GM10248 (cell line): ENCODE measurements around the gene UBA3.

Source experiments
- CTCF ChIA-PET: fragments of 300-600 bp; sonication (Branson Sonifier 250); formaldehyde crosslinking; extraction: SDS; loops from one replicate; lab custom pipeline; 2021; ENCODE audit warnings: antibody characterized with exemption; lab: Yijun Ruan, JAX
- POLR2A ChIA-PET: fragments of 350-650 bp; sonication (Branson Sonifier 250); formaldehyde crosslinking; extraction: SDS; loops from one replicate; lab custom pipeline; 2020; ENCODE audit warnings: antibody characterized with exemption; lab: Yijun Ruan, JAX
- DNase-seq: peaks from one replicate; pipeline ENCODE4 v3.0.0; 2012; ENCODE audit errors: extremely low spot score
- TF ChIP-seq, protein P1 (sequence below): IDR thresholded peaks from 2 replicates; pipeline ENCODE4 v1.5.1; 2012; ENCODE audit warnings: mild to moderate bottlenecking, low read depth; ENCODE audit errors: extremely low read depth, missing control alignments, control extremely low read depth

The UBA3 gene

DNA sequence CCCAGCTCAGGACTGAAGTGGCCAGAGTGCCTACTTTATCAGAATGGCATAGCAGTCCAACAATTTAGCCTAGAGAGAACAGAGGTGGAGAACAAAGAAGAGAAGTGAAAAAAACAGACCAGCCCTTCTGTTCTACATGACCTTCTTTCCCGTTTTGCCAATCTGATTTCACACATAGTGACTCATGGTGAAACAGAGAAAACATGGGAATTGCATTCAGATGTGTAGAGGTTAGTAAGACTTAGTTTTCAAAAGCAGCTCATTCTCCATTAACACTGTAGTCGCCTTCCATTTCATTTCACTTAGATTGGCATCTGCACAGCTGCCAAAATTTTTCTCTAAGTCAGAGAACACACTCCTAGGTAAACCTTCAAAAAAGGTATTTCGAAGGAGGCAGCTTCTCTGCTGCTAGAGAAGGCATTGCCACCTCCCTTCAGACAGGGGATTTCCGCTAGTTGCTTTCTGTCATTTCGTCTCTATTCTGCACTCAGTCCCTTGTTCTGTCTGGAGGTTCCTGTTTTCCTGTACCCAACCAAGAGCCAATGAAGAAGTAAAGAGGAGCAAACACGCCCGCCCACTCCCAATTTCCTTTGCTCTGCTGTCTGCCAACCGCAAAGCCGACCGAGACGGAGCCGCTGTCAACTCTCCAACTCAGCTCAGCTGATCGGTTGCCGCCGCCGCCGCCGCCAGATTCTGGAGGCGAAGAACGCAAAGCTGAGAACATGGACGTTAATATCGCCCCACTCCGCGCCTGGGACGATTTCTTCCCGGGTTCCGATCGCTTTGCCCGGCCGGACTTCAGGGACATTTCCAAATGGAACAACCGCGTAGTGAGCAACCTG is 4.4 kb upstream of the UBA3 start, which contains the start of gene ARL6IP5:
Gene ARL6IP5 (plus strand): TSS at position 612 of the 842 bp plus-strand sequence. CDS start 111 bp downstream, at position 723.
- ChIA-PET POLR2A (interaction anchor here (1.0 kb wide), 1 partner anchor 8 kb away, joined by 4 read pairs; no protein-coding TSS in a partner anchor), CTCF (interaction anchor here (0.8 to 1.9 kb wide), 8 partner anchors 9 to 72 kb away, joined by 3 to 7 read pairs (median 3); no protein-coding TSS in a partner anchor)
- peak; percentile 74 for DNase-seq
- TF ChIP-seq, protein P1, sequence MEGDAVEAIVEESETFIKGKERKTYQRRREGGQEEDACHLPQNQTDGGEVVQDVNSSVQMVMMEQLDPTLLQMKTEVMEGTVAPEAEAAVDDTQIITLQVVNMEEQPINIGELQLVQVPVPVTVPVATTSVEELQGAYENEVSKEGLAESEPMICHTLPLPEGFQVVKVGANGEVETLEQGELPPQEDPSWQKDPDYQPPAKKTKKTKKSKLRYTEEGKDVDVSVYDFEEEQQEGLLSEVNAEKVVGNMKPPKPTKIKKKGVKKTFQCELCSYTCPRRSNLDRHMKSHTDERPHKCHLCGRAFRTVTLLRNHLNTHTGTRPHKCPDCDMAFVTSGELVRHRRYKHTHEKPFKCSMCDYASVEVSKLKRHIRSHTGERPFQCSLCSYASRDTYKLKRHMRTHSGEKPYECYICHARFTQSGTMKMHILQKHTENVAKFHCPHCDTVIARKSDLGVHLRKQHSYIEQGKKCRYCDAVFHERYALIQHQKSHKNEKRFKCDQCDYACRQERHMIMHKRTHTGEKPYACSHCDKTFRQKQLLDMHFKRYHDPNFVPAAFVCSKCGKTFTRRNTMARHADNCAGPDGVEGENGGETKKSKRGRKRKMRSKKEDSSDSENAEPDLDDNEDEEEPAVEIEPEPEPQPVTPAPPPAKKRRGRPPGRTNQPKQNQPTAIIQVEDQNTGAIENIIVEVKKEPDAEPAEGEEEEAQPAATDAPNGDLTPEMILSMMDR, result no peak

- peak; percentile 62 for DNase-seq
- POLR2A ChIA-PET, result interaction anchor here (1.3 kb wide), 1 partner anchor 9 kb away, joined by 26 read pairs; no protein-coding TSS in a partner anchor
- TF ChIP-seq, protein P1, result no peak
- CTCF ChIA-PET, result interaction anchor here (0.9 to 2.2 kb wide), 6 partner anchors 11 to 357 kb away, joined by 3 to 10 read pairs (median 6); partner anchors contain the start of gene TMF1
Measured at GRCh38 chr3:69082805-69083204, 2.6 kb upstream of the UBA3 start.

DNA sequence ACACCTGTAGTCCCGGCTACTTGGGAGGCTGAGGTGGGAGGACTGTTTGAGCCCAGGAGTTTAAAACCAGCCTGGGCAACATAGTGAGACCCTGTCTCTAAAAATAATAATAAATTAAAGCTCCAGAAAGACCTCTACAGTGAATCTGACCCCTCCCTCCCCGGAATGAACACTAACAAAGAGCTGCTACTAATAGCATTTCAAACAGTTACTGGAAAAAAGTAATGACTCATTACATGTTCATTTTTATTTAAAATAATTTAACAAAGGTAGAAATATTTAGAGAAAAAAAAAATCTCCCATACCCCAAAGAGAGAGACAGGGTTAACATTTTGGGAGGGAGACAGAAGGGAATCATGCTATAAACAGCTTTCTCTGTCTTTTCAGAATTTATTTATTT is 2.2 kb upstream of the UBA3 start:
- TF ChIP-seq, protein P1, result no peak

DNA sequence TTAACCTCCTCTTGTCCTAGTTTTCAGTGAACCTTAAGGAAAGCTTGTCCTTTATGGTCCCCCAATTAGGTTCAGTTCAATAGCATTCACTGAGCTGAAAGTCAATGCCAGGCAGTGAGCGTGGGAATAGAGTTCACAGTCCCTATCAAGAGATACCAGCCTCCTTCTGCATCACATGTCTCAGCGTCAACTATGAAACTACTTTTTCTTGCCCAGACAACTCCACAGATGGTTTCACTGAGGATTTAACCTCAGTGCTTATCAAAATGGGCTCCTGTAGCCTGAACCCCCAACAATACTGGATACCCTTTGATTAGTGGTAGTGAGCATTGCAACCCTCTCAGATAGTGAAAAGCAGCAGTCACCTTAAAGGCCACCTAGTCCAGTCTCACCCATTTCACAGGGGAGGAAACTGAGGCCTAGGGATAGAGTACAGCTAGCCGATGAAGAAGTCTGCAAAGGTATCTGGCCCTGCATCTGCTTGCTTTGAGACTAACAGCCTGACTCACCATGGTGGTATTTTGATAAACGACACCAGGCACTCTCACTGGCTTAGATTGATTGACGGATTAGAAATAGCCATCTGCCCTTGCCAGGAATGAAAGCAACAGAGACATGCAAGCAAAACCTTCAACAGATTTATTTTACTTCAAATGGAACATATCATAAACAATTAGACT is 1.6 kb upstream of the UBA3 start:
- ChIA-PET POLR2A (no interaction called here), CTCF (interaction anchor here (0.9 to 2.2 kb wide), 6 partner anchors 8 to 358 kb away, joined by 3 to 10 read pairs (median 5); no protein-coding TSS in a partner anchor)
- TF ChIP-seq, protein P1, result no peak
- DNase-seq, result no peak

More for the DNA sequence above, 2.2 kb upstream of the UBA3 start:
- ChIA-PET POLR2A (interaction anchor here (1.3 kb wide), 1 partner anchor 9 kb away, joined by 26 read pairs; no protein-coding TSS in a partner anchor), CTCF (interaction anchor here (0.9 to 2.2 kb wide), 8 partner anchors 8 to 357 kb away, joined by 3 to 10 read pairs (median 5); partner anchors contain the start of gene TMF1)
- no peak for DNase-seq

DNA sequence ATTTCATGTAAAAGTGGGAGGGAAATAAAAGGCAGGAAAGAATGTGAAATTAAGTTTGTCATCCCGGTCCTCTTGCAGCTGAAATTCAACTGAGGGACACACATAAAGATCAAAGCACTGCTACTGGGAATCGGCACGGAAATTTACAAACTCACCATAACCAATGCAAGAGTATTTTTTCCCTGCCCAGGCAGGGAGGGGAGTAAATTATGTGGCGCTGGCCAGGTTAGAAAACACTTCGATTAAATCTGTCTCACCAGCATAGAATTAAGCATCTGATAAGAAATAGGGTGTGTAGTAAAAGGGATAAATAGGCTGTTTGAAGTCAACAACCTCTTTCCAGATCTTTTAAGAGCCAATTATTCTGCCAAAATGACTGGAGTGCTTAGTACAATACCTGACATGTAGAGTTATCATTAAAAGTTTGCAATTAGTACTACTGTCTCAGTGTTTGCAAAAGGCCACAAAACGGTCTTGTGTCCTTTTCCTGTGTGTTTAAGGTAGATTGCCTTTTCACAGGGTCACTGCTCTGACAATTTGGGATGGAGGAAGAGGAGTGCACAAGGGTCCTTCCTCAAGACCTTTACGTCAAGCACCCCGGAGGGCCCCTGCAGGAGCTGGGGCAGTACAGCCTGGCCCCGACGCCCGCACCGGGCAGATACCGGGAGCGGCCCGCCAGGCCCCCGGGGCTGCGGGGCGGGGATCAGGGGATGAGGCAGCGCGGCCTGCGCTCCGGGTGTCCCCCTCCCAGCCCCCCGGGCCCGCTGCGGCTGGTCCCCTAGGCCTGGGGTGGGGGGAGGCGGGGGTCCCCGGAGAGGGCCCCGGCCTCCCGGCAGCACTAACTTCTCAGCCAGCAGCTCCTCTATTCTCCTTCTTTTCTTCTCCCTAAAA is 651 bp downstream of the UBA3 start:
- ChIA-PET POLR2A (no interaction called here), CTCF (interaction anchor here (0.8 to 1.1 kb wide), 2 partner anchors 28 to 72 kb away, joined by 3 to 5 read pairs; partner anchors contain the start of gene TMF1)
- TF ChIP-seq, protein P1, result no peak
- DNase-seq, result peak; percentile 22
